ENCODE measurements around the gene MYH7B.

DNA sequence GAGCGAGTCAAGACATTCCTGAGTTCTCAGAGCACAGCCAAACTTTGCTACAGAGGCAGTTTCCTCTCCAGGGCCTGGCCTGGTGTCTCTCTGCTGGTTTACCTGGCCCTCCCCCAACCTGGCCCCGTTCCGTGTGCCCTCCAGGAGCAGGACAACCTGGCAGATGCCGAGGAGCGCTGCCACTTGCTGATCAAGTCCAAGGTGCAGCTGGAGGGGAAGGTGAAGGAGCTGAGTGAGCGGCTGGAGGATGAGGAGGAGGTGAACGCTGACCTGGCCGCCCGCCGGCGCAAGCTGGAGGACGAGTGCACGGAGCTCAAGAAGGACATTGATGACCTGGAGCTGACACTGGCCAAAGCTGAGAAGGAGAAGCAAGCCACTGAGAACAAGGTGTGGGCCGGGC is 39.5 kb downstream of the MYH7B start:
- TF ChIP-seq FOSL1 (IDR thresholded peaks at IDR 0.05; ENCODE audit: low read depth) (no peak), ZNF274 (IDR thresholded peaks at IDR 0.05; ENCODE audit: low read depth, low read length) (no peak)
- TF ChIP-seq, protein P1, sequence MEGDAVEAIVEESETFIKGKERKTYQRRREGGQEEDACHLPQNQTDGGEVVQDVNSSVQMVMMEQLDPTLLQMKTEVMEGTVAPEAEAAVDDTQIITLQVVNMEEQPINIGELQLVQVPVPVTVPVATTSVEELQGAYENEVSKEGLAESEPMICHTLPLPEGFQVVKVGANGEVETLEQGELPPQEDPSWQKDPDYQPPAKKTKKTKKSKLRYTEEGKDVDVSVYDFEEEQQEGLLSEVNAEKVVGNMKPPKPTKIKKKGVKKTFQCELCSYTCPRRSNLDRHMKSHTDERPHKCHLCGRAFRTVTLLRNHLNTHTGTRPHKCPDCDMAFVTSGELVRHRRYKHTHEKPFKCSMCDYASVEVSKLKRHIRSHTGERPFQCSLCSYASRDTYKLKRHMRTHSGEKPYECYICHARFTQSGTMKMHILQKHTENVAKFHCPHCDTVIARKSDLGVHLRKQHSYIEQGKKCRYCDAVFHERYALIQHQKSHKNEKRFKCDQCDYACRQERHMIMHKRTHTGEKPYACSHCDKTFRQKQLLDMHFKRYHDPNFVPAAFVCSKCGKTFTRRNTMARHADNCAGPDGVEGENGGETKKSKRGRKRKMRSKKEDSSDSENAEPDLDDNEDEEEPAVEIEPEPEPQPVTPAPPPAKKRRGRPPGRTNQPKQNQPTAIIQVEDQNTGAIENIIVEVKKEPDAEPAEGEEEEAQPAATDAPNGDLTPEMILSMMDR (IDR thresholded peaks at IDR 0.05 in 2 of 3, conservative IDR thresholded peaks at IDR 0.05 in 1 of 3; ENCODE audit: borderline replicate concordance in 1 of 3, insufficient read depth in 1 of 3, low read depth in 2 of 3, low read length in 2 of 3) = no peak
